ENCODE data around the gene MYLK4.

DNA sequence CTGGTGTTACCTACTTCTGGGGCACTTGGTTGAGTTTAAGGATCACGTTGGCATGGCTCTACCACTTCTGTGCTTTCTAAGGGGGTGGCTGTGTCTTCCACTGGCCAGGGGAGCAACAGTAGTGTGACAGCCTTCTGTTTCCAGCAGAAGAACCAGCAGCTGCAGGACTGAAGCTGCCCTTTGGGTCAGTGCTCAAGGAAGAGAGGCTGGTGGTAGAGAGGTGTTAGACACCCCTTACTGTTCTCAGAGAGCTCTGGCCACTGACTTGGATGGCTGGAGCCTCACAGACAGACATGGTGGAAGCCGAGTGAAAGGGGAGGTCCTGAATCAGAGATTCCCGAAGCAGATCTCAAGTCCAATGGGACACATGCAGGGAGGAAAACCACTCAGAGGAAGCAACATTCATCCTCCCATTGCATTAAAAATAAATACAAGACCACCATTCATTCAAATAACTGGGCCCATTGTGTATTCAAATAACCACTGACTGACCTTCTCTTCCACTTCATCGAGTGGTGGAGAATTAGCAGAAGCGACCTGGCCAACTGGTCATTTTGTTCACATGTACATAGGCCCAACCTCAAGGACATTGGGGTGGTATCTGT is 106.7 kb downstream of the MYLK4 start:
- TF ChIP-seq, protein P1, sequence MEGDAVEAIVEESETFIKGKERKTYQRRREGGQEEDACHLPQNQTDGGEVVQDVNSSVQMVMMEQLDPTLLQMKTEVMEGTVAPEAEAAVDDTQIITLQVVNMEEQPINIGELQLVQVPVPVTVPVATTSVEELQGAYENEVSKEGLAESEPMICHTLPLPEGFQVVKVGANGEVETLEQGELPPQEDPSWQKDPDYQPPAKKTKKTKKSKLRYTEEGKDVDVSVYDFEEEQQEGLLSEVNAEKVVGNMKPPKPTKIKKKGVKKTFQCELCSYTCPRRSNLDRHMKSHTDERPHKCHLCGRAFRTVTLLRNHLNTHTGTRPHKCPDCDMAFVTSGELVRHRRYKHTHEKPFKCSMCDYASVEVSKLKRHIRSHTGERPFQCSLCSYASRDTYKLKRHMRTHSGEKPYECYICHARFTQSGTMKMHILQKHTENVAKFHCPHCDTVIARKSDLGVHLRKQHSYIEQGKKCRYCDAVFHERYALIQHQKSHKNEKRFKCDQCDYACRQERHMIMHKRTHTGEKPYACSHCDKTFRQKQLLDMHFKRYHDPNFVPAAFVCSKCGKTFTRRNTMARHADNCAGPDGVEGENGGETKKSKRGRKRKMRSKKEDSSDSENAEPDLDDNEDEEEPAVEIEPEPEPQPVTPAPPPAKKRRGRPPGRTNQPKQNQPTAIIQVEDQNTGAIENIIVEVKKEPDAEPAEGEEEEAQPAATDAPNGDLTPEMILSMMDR (IDR thresholded peaks at IDR 0.05) = no peak
- no peak for TF ChIP-seq POLR2A (IDR thresholded peaks at IDR 0.05)
